AG09319 (cell line): ENCODE data around the gene TICAM2.

ENCODE experiments used
- DNase-seq: peaks from one replicate; pipeline ENCODE4 v3.0.0-alpha.2; 2010; ENCODE audit warnings: low read depth; ENCODE audit errors: extremely low read depth
- CTCF ChIP-seq: IDR thresholded peaks from 2 replicates; pipeline ENCODE4 v1.5.1; 2011; ENCODE audit warnings: low read depth, mild to moderate bottlenecking, inconsistent platforms, low read length, moderate library complexity

Gene TICAM2

GRCh38 chr5:115639377-115639776, 37.1 kb upstream of the TICAM2 start:
- no peak for TF ChIP-seq CTCF
- DNase-seq: no peak

DNA sequence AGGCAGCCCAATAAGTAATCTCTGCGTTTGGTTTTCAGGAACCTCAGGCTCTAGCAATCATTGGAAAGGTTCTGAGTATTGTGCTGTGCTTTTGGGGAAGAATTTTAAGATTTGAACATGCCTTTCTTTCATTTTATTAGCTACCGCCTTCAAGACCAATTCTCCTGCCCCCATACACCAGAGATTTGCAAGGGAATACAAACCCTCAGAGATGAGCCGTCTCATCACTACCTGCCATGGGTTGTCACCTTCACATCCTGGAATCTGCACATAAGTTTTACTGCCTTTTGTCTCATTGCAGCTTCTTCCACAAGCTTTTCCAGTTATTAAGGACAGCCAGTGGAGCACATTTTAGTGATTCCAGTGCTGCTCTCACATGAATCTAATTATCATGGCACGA, 35.2 kb upstream of the TICAM2 start:
- TF ChIP-seq CTCF: no peak
- no peak for DNase-seq

- TF ChIP-seq CTCF: no peak
- DNase-seq: no peak
Measured at GRCh38 chr5:115636008-115636407, 33.7 kb upstream of the TICAM2 start.

- TF ChIP-seq CTCF: peak; percentile 96
- peak; percentile 39 for DNase-seq
Measured at GRCh38 chr5:115634343-115635132, 32.3 kb upstream of the TICAM2 start.

- DNase-seq: no peak
- no peak for TF ChIP-seq CTCF
Measured at GRCh38 chr5:115629903-115630302, 27.6 kb upstream of the TICAM2 start.

- TF ChIP-seq CTCF: no peak
- DNase-seq: no peak
Measured at GRCh38 chr5:115627295-115627865, 25.1 kb upstream of the TICAM2 start.

DNA sequence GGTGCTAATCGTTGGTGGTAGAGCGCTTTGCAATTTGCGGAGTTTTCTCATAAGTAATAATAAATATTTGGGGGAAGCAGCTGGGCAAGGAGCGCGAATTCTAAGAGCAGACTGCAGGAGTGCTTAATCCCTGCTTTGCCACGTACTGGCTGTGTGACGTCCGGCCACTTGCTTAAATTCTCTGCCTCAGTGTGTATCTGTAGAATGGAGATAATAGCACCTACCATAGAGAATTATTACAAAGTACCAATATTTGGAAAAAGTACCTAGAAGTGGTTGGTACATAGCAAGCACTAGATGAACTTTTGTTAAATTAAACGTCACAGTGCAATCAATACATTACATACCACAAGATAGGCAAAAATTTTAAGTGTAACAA, 24.2 kb upstream of the TICAM2 start:
- no peak for TF ChIP-seq CTCF

More for the DNA sequence above, 24.2 kb upstream of the TICAM2 start:
- DNase-seq: no peak
